ENCODE results near the gene MAML3.

Gene MAML3

GRCh38 chr4:139921429-139922184 is 232.4 kb downstream of the MAML3 start:
- no peak for DNase-seq (ENCODE audit: low read depth)

GRCh38 chr4:139920486-139921002 is 233.4 kb downstream of the MAML3 start:
- no peak for DNase-seq (ENCODE audit: low read depth)

- DNase-seq (ENCODE audit: low read depth): peak; percentile 49
Measured at GRCh38 chr4:139919521-139919920, 234.5 kb downstream of the MAML3 start.

GRCh38 chr4:139919004-139919403 is 235.0 kb downstream of the MAML3 start:
- DNase-seq (ENCODE audit: low read depth): no peak

- no peak for DNase-seq (ENCODE audit: low read depth)
Measured at GRCh38 chr4:139918591-139918990, 235.4 kb downstream of the MAML3 start.

GRCh38 chr4:139917896-139918295 is 236.1 kb downstream of the MAML3 start:
- no peak for DNase-seq (ENCODE audit: low read depth)

- DNase-seq (ENCODE audit: low read depth): no peak
Measured at GRCh38 chr4:139916041-139916440, 237.9 kb downstream of the MAML3 start.

GRCh38 chr4:139915037-139915436 is 238.9 kb downstream of the MAML3 start:
- no peak for DNase-seq (ENCODE audit: low read depth)

GRCh38 chr4:139913995-139914598 is 239.9 kb downstream of the MAML3 start:
- peak; percentile 52 for DNase-seq (ENCODE audit: low read depth)

GRCh38 chr4:139913398-139913990 is 240.5 kb downstream of the MAML3 start:
- no peak for DNase-seq (ENCODE audit: low read depth)

GRCh38 chr4:139912445-139912844 is 241.5 kb downstream of the MAML3 start:
- no peak for DNase-seq (ENCODE audit: low read depth)

GRCh38 chr4:139910106-139910505 is 243.9 kb downstream of the MAML3 start:
- no peak for DNase-seq (ENCODE audit: low read depth)

GRCh38 chr4:139908636-139909437 is 245.1 kb downstream of the MAML3 start:
- DNase-seq (ENCODE audit: low read depth): no peak

- no peak for DNase-seq (ENCODE audit: low read depth)
Measured at GRCh38 chr4:139907001-139907809, 246.8 kb downstream of the MAML3 start.

- DNase-seq (ENCODE audit: low read depth): no peak
Measured at GRCh38 chr4:139905489-139905888, 248.5 kb downstream of the MAML3 start.

GRCh38 chr4:139904406-139904805 is 249.6 kb downstream of the MAML3 start:
- DNase-seq (ENCODE audit: low read depth): no peak

- DNase-seq (ENCODE audit: low read depth): no peak
Measured at GRCh38 chr4:139903845-139904244, 250.1 kb downstream of the MAML3 start.

- no peak for DNase-seq (ENCODE audit: low read depth)
Measured at GRCh38 chr4:139902321-139903320, 251.4 kb downstream of the MAML3 start.

GRCh38 chr4:139901531-139902320 is 252.3 kb downstream of the MAML3 start:
- DNase-seq (ENCODE audit: low read depth): no peak

All from GM04503 (cell line).